Measurements from ENCODE around the gene CLK2. TPM values are rescaled to one million over a fixed set of nuclear protein-coding genes. Genes with fewer than 3 reads are reported as not detected.

The CLK2 gene
- total and polyA plus RNA-seq, 2 experiments from 2014 or later, result 27.2 to 54.6 TPM

GRCh38 chr1:155241069-155241679 lies 32.1 kb downstream of the CLK2 start (continued):
- TF ChIP-seq ZNF462 (CRISPR knock-in tag; IDR thresholded peaks at IDR 0.05), result no peak
- 0 out of 2 replicates have a peak, but pooled peaks have one; percentile 25 for TF ChIP-seq POLR2AphosphoS5 (IDR thresholded peaks at IDR 0.05; ENCODE audit: low read depth)
- no peak for TF ChIP-seq REST (IDR thresholded peaks at IDR 0.05; ENCODE audit: unreplicated experiment)

- no peak overlapping the region for H2AFZ ChIP-seq
- no peak for DNase-seq (ENCODE audit: low spot score)
- no peaks in the 10 kb centered on the region for H3K27me3 ChIP-seq (ENCODE audit: insufficient read depth)
- ATAC-seq, result no peak
- no peaks in the 10 kb centered on the region for H3K79me2 ChIP-seq (replicated peaks; ENCODE audit: insufficient read depth)
- H3K27ac ChIP-seq (ENCODE audit: low read depth), result no peak overlapping the region
- H3K36me3 Mint-ChIP-seq (ENCODE audit: low read depth), result peaks cover 11% of the 10 kb centered on the region; the same call in 2 of the 3 replicates
- no peaks in the 10 kb centered on the region for H3F3A ChIP-seq (replicated peaks; ENCODE audit: low read depth)
- H4K20me1 ChIP-seq (replicated peaks; ENCODE audit: insufficient read depth), result no peaks in the 10 kb centered on the region
- H3K4me1 ChIP-seq (ENCODE audit: insufficient read depth), result peaks cover 2% of the 10 kb centered on the region; the same call in 1 of the 2 replicates
- H3K4me3 ChIP-seq, result no peak overlapping the region
- no peak overlapping the region for H3K4me2 ChIP-seq
- H3K4me1 Mint-ChIP-seq, result peaks cover 7% of the 10 kb centered on the region
- no peak overlapping the region for H3K4me3 Mint-ChIP-seq
- H3K9me3 Mint-ChIP-seq, result no peaks in the 10 kb centered on the region
- no peaks in the 10 kb centered on the region for H3K36me3 ChIP-seq (ENCODE audit: insufficient read depth)
- no peaks in the 10 kb centered on the region for H3K9me2 ChIP-seq (ENCODE audit: insufficient read depth)
- peaks cover 5% of the 10 kb centered on the region for H3K27me3 Mint-ChIP-seq (ENCODE audit: insufficient read depth, low read depth, poor library complexity)
- no peak overlapping the region for H3K27ac Mint-ChIP-seq
- TF ChIP-seq NANOG (IDR thresholded peaks at IDR 0.05; ENCODE audit: borderline replicate concordance) (no peak), CTCF (conservative IDR thresholded peaks at IDR 0.05; ENCODE audit: low read depth in 2 of 2) (no peak), ZNF331 (CRISPR knock-in tag; IDR thresholded peaks at IDR 0.05; ENCODE audit: low read depth) (no peak), EZH2 (IDR thresholded peaks at IDR 0.05; ENCODE audit: low read depth, unreplicated experiment) (no peak)
Measured at GRCh38 chr1:155236451-155236850, 36.9 kb downstream of the CLK2 start.
